Spleen (tissue), 11 donors: ENCODE data around the gene NEFH. TPM values are rescaled to one million over a fixed set of nuclear protein-coding genes. Genes with fewer than 3 reads are reported as not detected.
"Not testable (repeated sequence)": the region's sequence is repeated elsewhere in the genome, so short reads cannot be mapped to it uniquely, and the experiment has no call there.

Source experiments
- DNase-seq: peaks from one replicate; pipeline ENCODE4 v3.0.0-alpha.2; 2020
- H3K27ac ChIP-seq, 8 donors: fragments of 200-600 bp; sonication (generic) in 7 of 8; 1 replicate in 4 of 8; 2 replicates in 4 of 8; pipeline versions ENCODE4 v1.5.0 to v1.8.0; 2016 to 2021; ENCODE audit warnings: inconsistent platforms in 4 of 8, mild to moderate bottlenecking in 4 of 8, moderate library complexity in 1 of 8
- H3K27me3 ChIP-seq, 7 donors: fragments of 200-600 bp; sonication (generic) in 6 of 7; replicated peaks in 1 of 7; 1 replicate in 4 of 7; 2 replicates in 3 of 7; pipeline versions ENCODE4 v1.5.0 to v1.8.0; 2016 to 2021; ENCODE audit warnings: inconsistent platforms in 3 of 7, mild to moderate bottlenecking in 1 of 7
- H3K36me3 ChIP-seq, 6 donors: fragments of 200-600 bp; sonication (generic) in 5 of 6; 1 replicate in 4 of 6; 2 replicates in 2 of 6; pipeline versions ENCODE4 v1.5.0 to v1.8.0; 2016 to 2021; ENCODE audit warnings: inconsistent platforms in 2 of 6
- H3K4me1 ChIP-seq, 6 donors: fragments of 200-600 bp; sonication (generic) in 5 of 6; 1 replicate in 3 of 6; 2 replicates in 3 of 6; pipeline versions ENCODE4 v1.5.0 to v1.8.0; 2016 to 2021; ENCODE audit warnings: inconsistent platforms in 3 of 6
- H3K4me3 ChIP-seq, 8 donors: fragments of 200-600 bp; sonication (generic) in 7 of 8; 1 replicate in 4 of 8; 2 replicates in 4 of 8; pipeline versions ENCODE4 v1.5.0 to v1.8.0; 2016 to 2021; ENCODE audit warnings: inconsistent platforms in 4 of 8, mild to moderate bottlenecking in 4 of 8, moderate library complexity in 2 of 8
- H3K9me3 ChIP-seq, 8 donors: fragments of 200-600 bp; sonication (generic) in 7 of 8; 1 replicate in 4 of 8; 2 replicates in 4 of 8; pipeline versions ENCODE4 v1.5.0 to v1.8.0; 2016 to 2021; ENCODE audit warnings: inconsistent platforms in 4 of 8
- POLR2A ChIP-seq, 3 donors: fragments of 450-650 bp; IDR thresholded peaks; one replicate each; pipeline ENCODE4 v1.5.1; 2017; ENCODE audit warnings: antibody characterized with exemption in 3 of 3, mild to moderate bottlenecking in 1 of 3
- POLR2AphosphoS5 ChIP-seq, 3 donors: sonication (generic); formaldehyde crosslinking; IDR thresholded peaks; one replicate each; pipeline ENCODE4 v1.5.1; 2017; ENCODE audit warnings: antibody characterized with exemption in 3 of 3
- WGBS, 5 donors: extraction: QIAGEN DNeasy Blood & Tissue Kit in 3 of 5; methylation state at CpG; one replicate each; pipeline versions ENCODE4 v1.1.5 to v1.1.7; 2013 to 2018; 5-methylcytosine and 5-hydroxymethylcytosine counted together
- intact Hi-C: fragments of 100-400 bp; cut with DNase I; formaldehyde crosslinking; loops from one replicate; pipeline ENCODE4 v1.15.0; 2023; ENCODE audit warnings: low total_unique reads
- polyA plus RNA-seq, 3 donors: library from polyadenylated mRNA; stranded (reverse); fragments of 200-250 nt; gene quantifications; one replicate each; pipeline ENCODE4 v1.2.1, GENCODE V29; 2013
- total RNA-seq, 7 donors: library from RNA; depleted of rRNA in 3 of 7; stranded (reverse); fragments of >200 nt in 3 of 7; fragmentation: NEBNext Ultra II Directional in 4 of 7; extraction: Animal tissue kit (Norgen Biotek cat#: 25700) in 4 of 7; gene quantifications; one replicate each; pipeline versions ENCODE4 v1.1.0 to v1.2.1, GENCODE V29; 2016 to 2021
- TF ChIP-seq, protein P1 (sequence below), 11 experiments: fragments of 200-600 bp in 7 of 11; fragments of 450-650 bp in 4 of 11; sonication (generic) in 4 of 11; IDR thresholded peaks in 8 of 11; conservative IDR thresholded peaks in 3 of 11; 1 replicate in 7 of 11; 2 replicates in 4 of 11; pipeline versions ENCODE4 v1.4.0 to v1.8.0; 2016 to 2021; ENCODE audit warnings: antibody characterized with exemption in 11 of 11, inconsistent platforms in 4 of 11, mild to moderate bottlenecking in 1 of 11
- donor health status: healthy with polysubstance abuse.
- donor health status: DM: no; HTN: no; CAD: no; lungs with moderate emphysema.
- donor health status: DM: no; HTN: no; CAD: no.
- donor health status: Bipolar disorder and iron deficiency.
- donor health status: healthy.
- donor health status: DM: no; HTN: no; CAD: no.
- donor health status: DM: yes; HTN: yes; CAD: no.

The NEFH gene
- total and polyA plus RNA-seq, 10 donors: 0.50 to 1.7 (median 1.2) TPM

GRCh38 chr22:29434288-29434687 lies 45.7 kb upstream of the NEFH start:
- intact Hi-C loops: no loop called here
- H3K36me3 ChIP-seq: no peaks in the 10 kb centered on the region
- WGBS, 5 donors: 88 to 93% (median 90%) methylated on average over 7 of the region's 7 CpGs
- TF ChIP-seq POLR2AphosphoS5 (IDR thresholded peaks at IDR 0.05): no peak
- TF ChIP-seq POLR2A (IDR thresholded peaks at IDR 0.05): no peak
- TF ChIP-seq, protein P1, sequence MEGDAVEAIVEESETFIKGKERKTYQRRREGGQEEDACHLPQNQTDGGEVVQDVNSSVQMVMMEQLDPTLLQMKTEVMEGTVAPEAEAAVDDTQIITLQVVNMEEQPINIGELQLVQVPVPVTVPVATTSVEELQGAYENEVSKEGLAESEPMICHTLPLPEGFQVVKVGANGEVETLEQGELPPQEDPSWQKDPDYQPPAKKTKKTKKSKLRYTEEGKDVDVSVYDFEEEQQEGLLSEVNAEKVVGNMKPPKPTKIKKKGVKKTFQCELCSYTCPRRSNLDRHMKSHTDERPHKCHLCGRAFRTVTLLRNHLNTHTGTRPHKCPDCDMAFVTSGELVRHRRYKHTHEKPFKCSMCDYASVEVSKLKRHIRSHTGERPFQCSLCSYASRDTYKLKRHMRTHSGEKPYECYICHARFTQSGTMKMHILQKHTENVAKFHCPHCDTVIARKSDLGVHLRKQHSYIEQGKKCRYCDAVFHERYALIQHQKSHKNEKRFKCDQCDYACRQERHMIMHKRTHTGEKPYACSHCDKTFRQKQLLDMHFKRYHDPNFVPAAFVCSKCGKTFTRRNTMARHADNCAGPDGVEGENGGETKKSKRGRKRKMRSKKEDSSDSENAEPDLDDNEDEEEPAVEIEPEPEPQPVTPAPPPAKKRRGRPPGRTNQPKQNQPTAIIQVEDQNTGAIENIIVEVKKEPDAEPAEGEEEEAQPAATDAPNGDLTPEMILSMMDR (IDR thresholded peaks at IDR 0.05 in 8 of 11, conservative IDR thresholded peaks at IDR 0.05 in 3 of 11): no peak
- H3K27me3 ChIP-seq: peaks cover 0 to 8% (median 0%) of the 10 kb centered on the region in 7 donors
- H3K27ac ChIP-seq: no peak overlapping the region
- DNase-seq: no peak
- no peaks in the 10 kb centered on the region for H3K9me3 ChIP-seq
- no peak overlapping the region for H3K4me3 ChIP-seq
- H3K4me1 ChIP-seq: no peaks in the 10 kb centered on the region

DNA sequence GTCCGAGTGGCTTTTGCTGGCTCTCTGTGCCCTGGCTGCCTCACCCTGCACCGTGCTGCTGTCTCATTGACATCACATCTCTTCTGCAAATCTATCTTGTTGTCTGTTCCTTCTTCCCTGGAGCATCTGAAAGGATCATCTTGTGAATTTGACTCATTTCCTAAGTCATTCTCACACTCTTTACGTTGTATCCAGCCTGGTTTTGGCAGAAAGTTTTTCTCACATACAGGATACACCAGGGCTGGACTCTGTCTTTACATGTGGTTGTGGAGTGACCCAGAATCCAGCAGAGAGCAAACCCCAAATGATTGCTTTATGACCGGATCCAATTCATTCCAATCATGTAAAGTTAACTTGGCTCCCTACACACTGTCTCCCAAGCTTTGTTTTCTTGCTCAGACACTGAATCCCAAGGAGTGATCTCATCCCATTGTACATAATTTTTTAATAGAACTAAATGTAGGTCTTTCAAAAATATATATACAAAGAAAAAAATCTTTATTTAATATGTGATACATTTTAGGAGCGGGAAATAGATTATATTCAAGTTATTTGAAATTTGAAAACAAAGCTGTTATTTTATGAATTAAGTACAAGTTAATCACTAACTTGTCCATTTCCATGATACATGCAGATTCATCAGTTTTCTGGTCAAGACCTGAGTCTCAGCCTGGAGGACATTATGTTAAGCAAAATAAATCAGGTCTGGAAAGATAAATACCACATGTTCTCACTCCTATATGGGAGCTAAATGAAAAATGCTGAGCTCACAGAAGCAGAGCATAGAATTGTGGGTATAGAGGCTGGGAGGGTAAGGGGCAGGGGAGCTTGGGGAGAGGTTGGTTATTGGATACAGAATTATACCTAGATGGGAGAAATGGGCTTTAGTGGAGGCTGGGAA lies 44.5 kb upstream of the NEFH start:
- intact Hi-C loops: no loop called here
- Histone ChIP-seq H3K9me3 (no peaks in the 10 kb centered on the region), H3K27me3 (peaks cover 0 to 8% (median 0%) of the 10 kb centered on the region in 7 donors), H3K36me3 (no peaks in the 10 kb centered on the region), H3K27ac (no peak overlapping the region), H3K4me3 (no peak overlapping the region), H3K4me1 (no peaks in the 10 kb centered on the region)
- 73 to 84% (median 82%) methylated on average over 5 of the region's 5 CpGs for WGBS, 5 donors
- TF ChIP-seq POLR2A (IDR thresholded peaks at IDR 0.05) (no peak), POLR2AphosphoS5 (IDR thresholded peaks at IDR 0.05) (no peak)
- TF ChIP-seq, protein P1 (IDR thresholded peaks at IDR 0.05 in 8 of 11, conservative IDR thresholded peaks at IDR 0.05 in 3 of 11): no peak
- DNase-seq: no peak

GRCh38 chr22:29438283-29438682 lies 41.7 kb upstream of the NEFH start, which contains the start of gene RFPL1:
RFPL1 (plus strand) TSS chr22:29438583.
- H3K27me3 ChIP-seq, intact Hi-C loops, DNase-seq, H3K36me3 ChIP-seq, H3K9me3 ChIP-seq, H3K4me1 ChIP-seq, H3K4me3 ChIP-seq, H3K27ac ChIP-seq: not testable (repeated sequence)
- WGBS, 5 donors: 90 to 97% (median 92%) methylated on average over 10 of the region's 10 CpGs

DNA sequence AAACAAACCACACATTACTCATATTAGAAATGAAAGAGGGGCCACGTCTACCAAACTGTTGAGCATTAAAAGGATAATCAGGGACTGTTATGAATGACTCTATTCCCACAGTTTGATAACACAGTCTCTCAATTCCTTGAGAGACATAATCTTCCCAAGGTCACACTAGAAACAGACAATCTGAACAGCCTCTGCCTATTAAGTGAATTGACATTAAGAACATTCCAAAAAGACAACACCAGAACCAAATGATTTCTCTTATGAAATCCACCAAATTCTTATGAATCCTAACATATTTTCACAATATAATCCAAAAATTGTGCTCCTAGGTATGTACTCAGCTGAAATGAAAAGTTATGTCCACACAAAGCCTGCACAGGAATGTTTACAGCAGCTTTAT lies 37.0 kb upstream of the NEFH start:
- intact Hi-C loops: no loop called here
- 55 to 71% (median 65%) methylated on average over 1 of the region's 1 CpG for WGBS, 5 donors
- Histone ChIP-seq H3K36me3 (no peaks in the 10 kb centered on the region), H3K9me3 (no peaks in the 10 kb centered on the region), H3K4me3 (no peak overlapping the region), H3K27ac (no peak overlapping the region), H3K4me1 (no peaks in the 10 kb centered on the region), H3K27me3 (peaks cover 0 to 4% (median 0%) of the 10 kb centered on the region in 7 donors)
- TF ChIP-seq POLR2AphosphoS5 (IDR thresholded peaks at IDR 0.05) (no peak), POLR2A (IDR thresholded peaks at IDR 0.05) (no peak)
- TF ChIP-seq, protein P1 (IDR thresholded peaks at IDR 0.05 in 8 of 11, conservative IDR thresholded peaks at IDR 0.05 in 3 of 11): no peak
- DNase-seq: no peak
